HEK293 (cell line): ENCODE data around the gene CACNA2D3.

Experiments used
- ZNF274 ChIP-seq, 2 experiments: fragments of 200-500 bp in 1 of 2; fragments of 450-650 bp in 1 of 2; sonication (Bioruptor generic) in 1 of 2; formaldehyde crosslinking in 1 of 2; IDR thresholded peaks; 2 replicates each; pipeline versions ENCODE4 v1.5.1 to v1.6.1; 2014 to 2016; ENCODE audit warnings: borderline replicate concordance in 1 of 2, inconsistent platforms in 1 of 2, low read length in 1 of 2, missing biosample characterization in 1 of 2, missing genetic modification characterization in 1 of 2
- TF ChIP-seq, protein P1 (sequence below): fragments of 450-650 bp; formaldehyde crosslinking; conservative IDR thresholded peaks from 2 replicates; pipeline ENCODE4 v1.5.1; 2016; ENCODE audit warnings: low read depth, missing biosample characterization, missing genetic modification characterization
- TF ChIP-seq, protein P2 (sequence below): fragments of 450-650 bp; formaldehyde crosslinking; IDR thresholded peaks from 2 replicates; pipeline ENCODE4 v1.5.1; 2017; ENCODE audit warnings: missing biosample characterization, mild to moderate bottlenecking, missing genetic modification characterization, moderate library complexity

GRCh38 chr3:54087581-54088410, 34.6 kb upstream of the CACNA2D3 start:
- TF ChIP-seq, protein P1, sequence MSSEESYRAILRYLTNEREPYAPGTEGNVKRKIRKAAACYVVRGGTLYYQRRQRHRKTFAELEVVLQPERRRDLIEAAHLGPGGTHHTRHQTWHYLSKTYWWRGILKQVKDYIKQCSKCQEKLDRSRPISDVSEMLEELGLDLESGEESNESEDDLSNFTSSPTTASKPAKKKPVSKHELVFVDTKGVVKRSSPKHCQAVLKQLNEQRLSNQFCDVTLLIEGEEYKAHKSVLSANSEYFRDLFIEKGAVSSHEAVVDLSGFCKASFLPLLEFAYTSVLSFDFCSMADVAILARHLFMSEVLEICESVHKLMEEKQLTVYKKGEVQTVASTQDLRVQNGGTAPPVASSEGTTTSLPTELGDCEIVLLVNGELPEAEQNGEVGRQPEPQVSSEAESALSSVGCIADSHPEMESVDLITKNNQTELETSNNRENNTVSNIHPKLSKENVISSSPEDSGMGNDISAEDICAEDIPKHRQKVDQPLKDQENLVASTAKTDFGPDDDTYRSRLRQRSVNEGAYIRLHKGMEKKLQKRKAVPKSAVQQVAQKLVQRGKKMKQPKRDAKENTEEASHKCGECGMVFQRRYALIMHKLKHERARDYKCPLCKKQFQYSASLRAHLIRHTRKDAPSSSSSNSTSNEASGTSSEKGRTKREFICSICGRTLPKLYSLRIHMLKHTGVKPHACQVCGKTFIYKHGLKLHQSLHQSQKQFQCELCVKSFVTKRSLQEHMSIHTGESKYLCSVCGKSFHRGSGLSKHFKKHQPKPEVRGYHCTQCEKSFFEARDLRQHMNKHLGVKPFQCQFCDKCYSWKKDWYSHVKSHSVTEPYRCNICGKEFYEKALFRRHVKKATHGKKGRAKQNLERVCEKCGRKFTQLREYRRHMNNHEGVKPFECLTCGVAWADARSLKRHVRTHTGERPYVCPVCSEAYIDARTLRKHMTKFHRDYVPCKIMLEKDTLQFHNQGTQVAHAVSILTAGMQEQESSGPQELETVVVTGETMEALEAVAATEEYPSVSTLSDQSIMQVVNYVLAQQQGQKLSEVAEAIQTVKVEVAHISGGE: no peak
- TF ChIP-seq ZNF274 (IDR thresholded peaks at IDR 0.05; ENCODE audit: low read length) (no peak), ZNF274 (tag by site-specific recombination; IDR thresholded peaks at IDR 0.05; ENCODE audit: borderline replicate concordance) (no peak)
- TF ChIP-seq, protein P2, sequence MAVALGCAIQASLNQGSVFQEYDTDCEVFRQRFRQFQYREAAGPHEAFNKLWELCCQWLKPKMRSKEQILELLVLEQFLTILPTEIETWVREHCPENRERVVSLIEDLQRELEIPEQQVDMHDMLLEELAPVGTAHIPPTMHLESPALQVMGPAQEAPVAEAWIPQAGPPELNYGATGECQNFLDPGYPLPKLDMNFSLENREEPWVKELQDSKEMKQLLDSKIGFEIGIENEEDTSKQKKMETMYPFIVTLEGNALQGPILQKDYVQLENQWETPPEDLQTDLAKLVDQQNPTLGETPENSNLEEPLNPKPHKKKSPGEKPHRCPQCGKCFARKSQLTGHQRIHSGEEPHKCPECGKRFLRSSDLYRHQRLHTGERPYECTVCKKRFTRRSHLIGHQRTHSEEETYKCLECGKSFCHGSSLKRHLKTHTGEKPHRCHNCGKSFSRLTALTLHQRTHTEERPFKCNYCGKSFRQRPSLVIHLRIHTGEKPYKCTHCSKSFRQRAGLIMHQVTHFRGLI (tag by site-specific recombination): no peak
